Ascending aorta (tissue), 2 donors: Measurements from ENCODE around the gene CELF2. TPM values are rescaled to one million over a fixed set of nuclear protein-coding genes. Genes with fewer than 3 reads are reported as not detected.

Experiments used
- DNase-seq, 2 donors: peaks; one replicate each; pipeline ENCODE4 v3.0.0-alpha.2; 2019; ENCODE audit warnings: low spot score in 2 of 2
- H3K27ac ChIP-seq, 2 donors: fragments of 200-600 bp; sonication (generic); one replicate each; pipeline ENCODE4 v1.5.1; 2016 to 2017; ENCODE audit warnings: mild to moderate bottlenecking in 1 of 2
- H3K27me3 ChIP-seq: fragments of 200-600 bp; sonication (generic); one replicate; pipeline ENCODE4 v1.5.1; 2017
- H3K36me3 ChIP-seq, 2 donors: fragments of 200-600 bp; sonication (generic); one replicate each; pipeline ENCODE4 v1.5.1; 2016
- H3K4me1 ChIP-seq, 2 donors: fragments of 200-600 bp; sonication (generic); one replicate each; pipeline ENCODE4 v1.5.1; 2016 to 2017; ENCODE audit warnings: mild to moderate bottlenecking in 1 of 2
- H3K4me3 ChIP-seq, 2 donors: fragments of 200-600 bp; sonication (generic); one replicate each; pipeline ENCODE4 v1.5.1; 2016 to 2017; ENCODE audit warnings: mild to moderate bottlenecking in 1 of 2
- H3K9me3 ChIP-seq, 2 donors: fragments of 200-600 bp; sonication (generic); one replicate each; pipeline ENCODE4 v1.5.1; 2016
- intact Hi-C: fragments of 100-400 bp; cut with DNase I; formaldehyde crosslinking; loops from one replicate; pipeline ENCODE4 v1.15.1; 2023
- total RNA-seq: library from RNA; depleted of rRNA; stranded (reverse); fragments of >200 nt; gene quantifications from one replicate; pipeline ENCODE4 v1.1.0, GENCODE V29; 2016
- TF ChIP-seq, protein P1 (sequence below), 3 experiments: fragments of 200-600 bp in 2 of 3; fragments of 450-650 bp in 1 of 3; sonication (generic) in 2 of 3; IDR thresholded peaks; one replicate each; pipeline ENCODE4 v1.5.1; 2016 to 2019; ENCODE audit warnings: antibody characterized with exemption in 3 of 3, mild to moderate bottlenecking in 1 of 3, moderate library complexity in 1 of 3

Gene CELF2
- total RNA-seq, 1 donor from 2014 or later, result 26.6 TPM

DNA sequence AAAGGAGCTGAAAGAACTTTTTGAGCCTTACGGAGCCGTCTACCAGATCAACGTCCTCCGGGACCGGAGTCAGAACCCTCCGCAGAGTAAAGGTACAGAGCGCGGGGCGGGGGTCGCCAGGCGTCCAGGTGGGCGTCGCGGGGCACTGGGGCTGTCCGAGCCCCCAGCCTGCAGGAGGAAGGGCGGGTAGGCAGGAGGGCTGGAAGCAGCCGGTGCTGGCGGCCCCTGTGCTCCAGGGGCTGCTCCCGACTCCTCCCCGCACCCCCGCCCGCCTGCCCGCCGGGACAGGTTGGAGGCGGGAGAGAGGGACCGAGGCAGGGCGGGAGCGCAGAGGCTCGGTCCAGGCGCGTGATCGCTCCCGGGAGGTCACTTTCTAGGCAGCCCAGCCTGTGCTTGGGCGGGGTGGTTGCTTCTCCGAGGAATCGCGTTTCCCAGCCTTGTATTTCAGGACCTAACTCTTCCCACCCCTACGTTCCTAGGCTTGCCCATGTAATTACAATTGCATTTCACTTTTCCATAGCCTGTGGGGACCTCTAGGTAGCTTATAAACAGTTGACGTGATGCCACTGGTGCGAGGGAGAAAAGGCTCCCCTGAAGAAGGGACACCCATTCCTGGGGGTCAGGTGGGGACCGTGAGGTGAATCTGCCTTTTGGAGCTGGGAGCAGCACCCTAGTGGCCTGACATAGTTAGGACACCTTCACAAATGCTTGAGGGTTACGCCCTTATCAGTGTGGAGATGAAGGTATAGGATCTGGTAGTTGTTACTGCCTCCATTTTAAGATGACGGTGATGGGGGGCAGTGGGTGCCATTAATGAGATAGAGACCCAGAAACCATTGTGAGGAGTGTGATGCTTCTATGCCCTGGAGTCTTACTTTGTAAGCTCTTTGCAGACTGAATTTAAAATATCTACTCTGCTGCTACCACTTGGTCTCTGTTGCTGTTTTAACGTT is 148.2 kb downstream of the CELF2 start:
- Histone ChIP-seq H3K9me3 (no peaks in the 10 kb centered on the region), H3K4me3 (peak overlapping the region; percentile 53 to 91), H3K27ac (peak overlapping the region; percentile 62 to 74), H3K4me1 (peaks cover 3 to 5% of the 10 kb centered on the region in 2 donors), H3K27me3 (no peaks in the 10 kb centered on the region), H3K36me3 (no peaks in the 10 kb centered on the region)
- intact Hi-C loops, result loop anchor here (5.0 kb wide), 2 partner anchors 149 to 369 kb away; partner anchors contain the start of gene CELF2
- DNase-seq, result peak in 1 of 2 donors; percentile 74
- TF ChIP-seq, protein P1, sequence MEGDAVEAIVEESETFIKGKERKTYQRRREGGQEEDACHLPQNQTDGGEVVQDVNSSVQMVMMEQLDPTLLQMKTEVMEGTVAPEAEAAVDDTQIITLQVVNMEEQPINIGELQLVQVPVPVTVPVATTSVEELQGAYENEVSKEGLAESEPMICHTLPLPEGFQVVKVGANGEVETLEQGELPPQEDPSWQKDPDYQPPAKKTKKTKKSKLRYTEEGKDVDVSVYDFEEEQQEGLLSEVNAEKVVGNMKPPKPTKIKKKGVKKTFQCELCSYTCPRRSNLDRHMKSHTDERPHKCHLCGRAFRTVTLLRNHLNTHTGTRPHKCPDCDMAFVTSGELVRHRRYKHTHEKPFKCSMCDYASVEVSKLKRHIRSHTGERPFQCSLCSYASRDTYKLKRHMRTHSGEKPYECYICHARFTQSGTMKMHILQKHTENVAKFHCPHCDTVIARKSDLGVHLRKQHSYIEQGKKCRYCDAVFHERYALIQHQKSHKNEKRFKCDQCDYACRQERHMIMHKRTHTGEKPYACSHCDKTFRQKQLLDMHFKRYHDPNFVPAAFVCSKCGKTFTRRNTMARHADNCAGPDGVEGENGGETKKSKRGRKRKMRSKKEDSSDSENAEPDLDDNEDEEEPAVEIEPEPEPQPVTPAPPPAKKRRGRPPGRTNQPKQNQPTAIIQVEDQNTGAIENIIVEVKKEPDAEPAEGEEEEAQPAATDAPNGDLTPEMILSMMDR (IDR thresholded peaks at IDR 0.05), result peak in 2 of 3 experiments; percentile 25 to 30

DNA sequence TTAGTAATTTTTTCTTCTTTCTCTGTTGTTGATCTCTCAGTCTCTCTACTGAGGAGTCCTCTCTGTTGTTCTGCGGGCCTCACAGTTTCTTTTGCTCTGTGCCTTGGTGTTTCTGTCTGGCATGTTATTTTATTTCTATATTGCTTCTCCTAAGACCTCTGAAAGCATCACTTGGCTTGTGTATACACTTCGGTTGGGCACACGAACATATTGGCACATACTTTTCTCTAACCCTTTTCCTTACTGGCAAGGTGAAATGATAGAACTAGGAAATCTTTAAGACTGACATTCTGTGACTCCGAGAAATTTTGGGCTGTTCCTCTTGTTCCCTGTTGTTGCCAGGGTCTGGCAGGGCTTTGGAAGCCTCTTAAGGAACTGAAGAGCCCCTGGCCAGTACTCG is 148.9 kb downstream of the CELF2 start:
- no peak for DNase-seq
- TF ChIP-seq, protein P1 (IDR thresholded peaks at IDR 0.05), result no peak
- Histone ChIP-seq H3K36me3 (no peaks in the 10 kb centered on the region), H3K4me3 (peak overlapping the region; percentile 53 to 91), H3K27ac (peak overlapping the region; percentile 2 to 74), H3K4me1 (peaks cover 3 to 5% of the 10 kb centered on the region in 2 donors), H3K27me3 (no peaks in the 10 kb centered on the region), H3K9me3 (no peaks in the 10 kb centered on the region)
- intact Hi-C loops, result loop anchor here (5.0 kb wide), 2 partner anchors 149 to 369 kb away; partner anchors contain the start of gene CELF2

DNA sequence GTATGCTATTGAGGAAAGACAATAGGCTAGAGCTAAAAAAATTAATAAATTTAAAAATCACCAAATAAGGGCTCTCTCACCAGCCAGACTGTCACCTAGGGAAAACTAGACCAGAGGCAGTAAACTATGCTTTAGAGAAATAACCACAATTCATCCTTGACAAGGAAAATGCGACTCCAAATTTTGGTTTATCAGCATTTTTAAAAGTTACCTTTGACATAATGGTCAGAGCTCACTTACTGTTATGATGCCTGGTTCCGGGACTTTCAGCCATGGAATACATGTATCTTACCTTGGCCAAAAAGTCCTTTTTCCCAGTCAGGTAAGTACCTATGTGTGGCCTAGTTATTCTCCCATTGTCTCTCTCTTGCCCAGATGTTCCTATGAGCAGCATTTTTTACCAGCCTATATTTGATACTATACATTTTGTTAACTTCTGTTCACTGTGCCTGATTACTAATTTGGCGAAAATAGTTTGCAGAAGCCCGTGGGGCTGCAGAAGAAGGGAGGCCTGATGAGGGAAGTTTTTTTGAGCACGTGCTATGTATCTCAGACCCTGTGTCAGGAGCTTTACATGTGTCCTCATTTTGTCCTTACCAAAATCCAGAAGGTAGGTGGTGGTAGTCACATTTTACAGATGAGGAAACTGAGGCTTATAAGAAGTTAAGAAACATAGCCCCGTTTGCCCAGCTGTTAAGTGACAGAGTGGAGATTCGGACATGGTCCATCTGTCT is 149.7 kb downstream of the CELF2 start:
- intact Hi-C loops, result loop anchor here (5.0 kb wide), 2 partner anchors 150 to 370 kb away; partner anchors contain the start of gene CELF2
- Histone ChIP-seq H3K4me3 (peak overlapping the region; percentile 21 to 91), H3K27me3 (no peaks in the 10 kb centered on the region), H3K36me3 (no peaks in the 10 kb centered on the region), H3K4me1 (peaks cover 3 to 5% of the 10 kb centered on the region in 2 donors), H3K27ac (peak overlapping the region in 1 of 2 donors; percentile 74), H3K9me3 (no peaks in the 10 kb centered on the region)
- TF ChIP-seq, protein P1 (IDR thresholded peaks at IDR 0.05), result no peak
- no peak for DNase-seq

DNA sequence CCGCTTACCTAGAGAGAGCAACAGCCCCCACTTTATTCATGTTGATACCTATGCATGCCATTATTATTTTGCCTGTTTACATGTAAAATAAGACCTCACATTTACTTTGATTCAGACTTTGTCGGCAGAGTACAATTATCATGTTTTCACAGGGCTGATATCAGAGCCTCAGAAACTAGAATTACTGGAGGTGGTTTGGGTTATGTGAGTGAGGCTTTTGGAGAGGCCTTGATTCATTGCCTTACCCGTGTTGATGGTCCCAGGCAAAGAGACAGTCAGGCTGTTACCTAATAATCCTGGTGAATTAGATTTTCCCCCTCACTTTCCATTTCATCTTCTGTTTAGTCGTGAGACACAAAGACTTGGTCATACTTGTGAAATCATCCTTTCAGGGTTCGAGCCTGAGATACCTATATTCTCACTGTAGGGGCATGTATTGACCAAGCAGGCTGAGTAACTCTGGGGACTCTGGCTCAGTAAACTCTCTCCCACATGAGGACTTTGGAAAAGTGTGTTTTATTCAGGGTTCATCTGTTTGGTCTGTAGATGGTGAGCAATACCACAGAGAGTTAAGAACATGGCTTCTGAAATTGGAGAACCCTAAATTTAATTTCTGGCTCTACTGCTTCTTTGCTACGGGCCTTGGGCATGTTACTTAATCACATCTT is 150.9 kb downstream of the CELF2 start:
- H3K27me3 ChIP-seq, result no peaks in the 10 kb centered on the region
- no peak for DNase-seq
- H3K9me3 ChIP-seq, result no peaks in the 10 kb centered on the region
- H3K4me1 ChIP-seq, result peaks cover 3 to 5% of the 10 kb centered on the region in 2 donors
- H3K36me3 ChIP-seq, result no peaks in the 10 kb centered on the region
- TF ChIP-seq, protein P1 (IDR thresholded peaks at IDR 0.05), result no peak
- peak overlapping the region in 1 of 2 donors; percentile 91 for H3K4me3 ChIP-seq
- intact Hi-C loops, result loop anchor here (5.0 kb wide), 2 partner anchors 151 to 371 kb away; partner anchors contain the start of gene CELF2
- peak overlapping the region in 1 of 2 donors; percentile 1 for H3K27ac ChIP-seq

DNA sequence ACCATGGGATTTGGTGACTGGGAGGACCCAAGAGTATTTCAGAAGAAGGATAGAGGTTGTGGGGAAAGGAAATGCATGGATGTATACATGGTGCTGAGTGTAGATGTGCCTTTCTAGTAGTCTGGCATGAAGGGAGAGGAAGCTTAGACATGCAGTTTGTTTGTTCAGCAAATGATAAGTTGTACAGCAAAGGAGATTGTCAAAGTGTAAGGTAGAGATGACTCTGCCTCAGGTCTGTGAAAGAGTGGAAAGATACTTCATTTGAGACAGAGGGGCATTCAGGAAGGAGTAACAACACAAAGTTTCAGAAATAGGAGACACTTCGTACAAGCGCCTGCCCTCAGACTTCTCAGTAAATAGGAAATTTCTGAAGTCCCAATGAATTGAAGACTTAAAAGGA is 152.3 kb downstream of the CELF2 start:
- no peak for DNase-seq
- no peak overlapping the region for H3K27ac ChIP-seq
- H3K27me3 ChIP-seq, result no peaks in the 10 kb centered on the region
- H3K4me1 ChIP-seq, result no peaks in the 10 kb centered on the region
- intact Hi-C loops, result loop anchor here (5.0 kb wide), 2 partner anchors 153 to 373 kb away; partner anchors contain the start of gene CELF2
- no peaks in the 10 kb centered on the region for H3K36me3 ChIP-seq
- no peak overlapping the region for H3K4me3 ChIP-seq
- H3K9me3 ChIP-seq, result no peaks in the 10 kb centered on the region
- TF ChIP-seq, protein P1 (IDR thresholded peaks at IDR 0.05), result no peak
